ENCODE results near the gene RPL7A. TPM values are rescaled to one million over a fixed set of nuclear protein-coding genes. Genes with fewer than 3 reads are reported as not detected.
A peak's percentile ranks its signal among the peaks of the same experiment; 100 is the strongest.

The RPL7A gene
- total RNA-seq, 1 experiment from 2014 or later: 2,895 TPM

DNA sequence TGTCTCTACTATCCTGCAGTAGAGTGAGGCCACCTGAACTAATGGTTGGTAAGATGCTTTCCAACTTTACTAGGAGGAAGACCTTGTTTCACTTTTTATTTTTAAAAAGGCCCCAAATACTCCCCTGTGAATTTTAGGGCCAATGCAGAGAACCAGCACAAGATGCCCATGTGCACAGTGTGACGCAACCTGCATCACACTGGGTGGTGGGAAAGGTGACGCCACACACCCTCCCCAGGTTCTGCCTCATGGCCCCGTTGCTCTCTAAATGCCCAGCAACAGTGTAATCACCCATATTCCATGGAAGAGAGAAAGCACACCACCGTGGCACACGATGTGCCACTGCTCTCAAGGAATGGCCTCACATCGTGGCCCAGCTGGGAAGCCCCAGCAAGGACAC, 21.4 kb downstream of the RPL7A start:
- Histone ChIP-seq H2AFZ (ENCODE audit: low read length) (no peak overlapping the region), H4K91ac (ENCODE audit: insufficient read length, low read depth, low read length) (no peak overlapping the region), H2BK15ac (ENCODE audit: low read depth, low read length) (no peak overlapping the region), H3K18ac (ENCODE audit: insufficient read length, low read depth, low read length) (no peak overlapping the region), H3K9ac (ENCODE audit: extremely low read depth, insufficient read length, low read length) (no peak overlapping the region), H3K27ac (ENCODE audit: insufficient read length, low read depth, low read length) (no peak overlapping the region), H2BK12ac (ENCODE audit: insufficient read length, low read depth, low read length) (no peak overlapping the region), H2BK120ac (ENCODE audit: low read depth, low read length, poor library complexity, severe bottlenecking) (no peak overlapping the region), H3K9me3 (ENCODE audit: control insufficient read depth, low read depth, low read length) (no peaks in the 10 kb centered on the region), H2BK20ac (ENCODE audit: low read depth, low read length, poor library complexity, severe bottlenecking) (no peak overlapping the region), H4K20me1 (ENCODE audit: control insufficient read depth, insufficient read depth, insufficient read length) (no peaks in the 10 kb centered on the region), H3T11ph (ENCODE audit: low read length) (no peak overlapping the region), H4K8ac (replicated peaks; ENCODE audit: insufficient read length, low read depth, low read length) (no peak overlapping the region), H3K4me1 (ENCODE audit: insufficient read depth, low read length) (no peaks in the 10 kb centered on the region), H4K5ac (ENCODE audit: insufficient read length, low read depth, low read length) (no peak overlapping the region), H3K79me1 (ENCODE audit: insufficient read depth, low read depth, low read length, poor library complexity, severe bottlenecking) (peaks cover 34% of the 10 kb centered on the region), H3K56ac (ENCODE audit: insufficient read length, low read depth, low read length) (no peak overlapping the region), H3K23me2 (ENCODE audit: insufficient read length, low read depth, low read length, poor library complexity, severe bottlenecking) (no peaks in the 10 kb centered on the region), H3K79me2 (ENCODE audit: insufficient read depth, low read length) (peaks cover 54% of the 10 kb centered on the region; the same call in 1 of the 2 replicates), H3K14ac (ENCODE audit: insufficient read depth, low read length) (no peak overlapping the region), H3K23ac (ENCODE audit: insufficient read length, low read depth, low read length) (no peak overlapping the region), H2AK5ac (ENCODE audit: insufficient read length, low read length) (no peak overlapping the region), H3K27me3 (ENCODE audit: insufficient read depth, low read length) (no peaks in the 10 kb centered on the region), H3K4ac (ENCODE audit: low read depth, low read length) (no peak overlapping the region), H2BK5ac (ENCODE audit: insufficient read length, low read length) (no peak overlapping the region), H3K4me2 (ENCODE audit: insufficient read depth, insufficient read length, low read length) (no peak overlapping the region)
- Mint-ChIP-seq H3K36me3 (ENCODE audit: insufficient read depth in 1 of 3, low read depth in 3 of 3) (peaks cover 25 to 78% (median 61%) of the 10 kb centered on the region in 3 experiments; a peak in 6 of 7 replicates), H3K9me3 (no peaks in the 10 kb centered on the region), H3K27ac (peak overlapping the region in 1 of 3 experiments; percentile 65; a peak in 2 of 7 replicates), H3K27me3 (ENCODE audit: low read depth) (no peaks in the 10 kb centered on the region), H3K4me1 (peaks cover 4 to 7% of the 10 kb centered on the region in 2 experiments), H3K4me3 (no peak overlapping the region)
- DNase-seq: no peak
- WGBS (ENCODE audit: extremely low coverage, insufficient read length, low lambda C conversion rate): no CpG with 5 or more reads among the region's 6 CpGs
- TF ChIP-seq, protein P1, sequence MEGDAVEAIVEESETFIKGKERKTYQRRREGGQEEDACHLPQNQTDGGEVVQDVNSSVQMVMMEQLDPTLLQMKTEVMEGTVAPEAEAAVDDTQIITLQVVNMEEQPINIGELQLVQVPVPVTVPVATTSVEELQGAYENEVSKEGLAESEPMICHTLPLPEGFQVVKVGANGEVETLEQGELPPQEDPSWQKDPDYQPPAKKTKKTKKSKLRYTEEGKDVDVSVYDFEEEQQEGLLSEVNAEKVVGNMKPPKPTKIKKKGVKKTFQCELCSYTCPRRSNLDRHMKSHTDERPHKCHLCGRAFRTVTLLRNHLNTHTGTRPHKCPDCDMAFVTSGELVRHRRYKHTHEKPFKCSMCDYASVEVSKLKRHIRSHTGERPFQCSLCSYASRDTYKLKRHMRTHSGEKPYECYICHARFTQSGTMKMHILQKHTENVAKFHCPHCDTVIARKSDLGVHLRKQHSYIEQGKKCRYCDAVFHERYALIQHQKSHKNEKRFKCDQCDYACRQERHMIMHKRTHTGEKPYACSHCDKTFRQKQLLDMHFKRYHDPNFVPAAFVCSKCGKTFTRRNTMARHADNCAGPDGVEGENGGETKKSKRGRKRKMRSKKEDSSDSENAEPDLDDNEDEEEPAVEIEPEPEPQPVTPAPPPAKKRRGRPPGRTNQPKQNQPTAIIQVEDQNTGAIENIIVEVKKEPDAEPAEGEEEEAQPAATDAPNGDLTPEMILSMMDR (conservative IDR thresholded peaks at IDR 0.05): no peak
